ENCODE data around the gene FSHR.

FSHR gene

DNA sequence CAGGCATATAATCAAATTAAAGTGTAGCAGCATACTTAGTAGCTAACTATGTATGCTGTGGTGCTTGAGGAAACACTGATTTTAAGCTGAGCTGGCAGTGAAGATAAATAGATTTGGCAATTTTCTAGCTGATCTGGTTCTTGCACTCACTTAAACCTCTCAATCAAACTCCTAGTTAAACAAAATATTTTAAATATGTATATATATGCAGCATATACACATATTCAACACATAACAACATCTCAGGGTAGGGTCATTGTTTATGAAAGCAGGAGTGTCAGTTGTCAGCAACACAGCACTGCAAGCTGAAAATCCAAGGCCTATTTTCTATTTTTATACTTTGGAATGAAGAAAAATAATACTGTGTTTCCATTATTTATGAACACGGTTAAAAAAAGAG, 10.4 kb upstream of the FSHR start:
- POLR2A ChIA-PET: no interaction called here
- CTCF ChIA-PET: no interaction called here
- no peak for TF ChIP-seq ARNT (IDR thresholded peaks at IDR 0.05)
- TF ChIP-seq CTBP1 (IDR thresholded peaks at IDR 0.05; ENCODE audit: borderline replicate concordance): no peak
- no peak for TF ChIP-seq TARDBP (IDR thresholded peaks at IDR 0.05)
- no peak for TF ChIP-seq FOXK2 (IDR thresholded peaks at IDR 0.05)
- TF ChIP-seq FOXM1 (IDR thresholded peaks at IDR 0.05; ENCODE audit: borderline replicate concordance): no peak
- no peak for TF ChIP-seq HDGF (IDR thresholded peaks at IDR 0.05; ENCODE audit: borderline replicate concordance)
- no peak for TF ChIP-seq SP1 (IDR thresholded peaks at IDR 0.05)
- TF ChIP-seq, protein P1, sequence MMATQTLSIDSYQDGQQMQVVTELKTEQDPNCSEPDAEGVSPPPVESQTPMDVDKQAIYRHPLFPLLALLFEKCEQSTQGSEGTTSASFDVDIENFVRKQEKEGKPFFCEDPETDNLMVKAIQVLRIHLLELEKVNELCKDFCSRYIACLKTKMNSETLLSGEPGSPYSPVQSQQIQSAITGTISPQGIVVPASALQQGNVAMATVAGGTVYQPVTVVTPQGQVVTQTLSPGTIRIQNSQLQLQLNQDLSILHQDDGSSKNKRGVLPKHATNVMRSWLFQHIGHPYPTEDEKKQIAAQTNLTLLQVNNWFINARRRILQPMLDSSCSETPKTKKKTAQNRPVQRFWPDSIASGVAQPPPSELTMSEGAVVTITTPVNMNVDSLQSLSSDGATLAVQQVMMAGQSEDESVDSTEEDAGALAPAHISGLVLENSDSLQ (IDR thresholded peaks at IDR 0.05): no peak
- TF ChIP-seq FOXA1 (IDR thresholded peaks at IDR 0.05): no peak
- TF ChIP-seq SUZ12 (IDR thresholded peaks at IDR 0.05): no peak
- no peak for TF ChIP-seq L3MBTL2 (conservative IDR thresholded peaks at IDR 0.05)
- no peak for TF ChIP-seq BHLHE40 (IDR thresholded peaks at IDR 0.05; ENCODE audit: borderline replicate concordance)
- no peak for TF ChIP-seq ZNF384 (IDR thresholded peaks at IDR 0.05)
- no peak for TF ChIP-seq NFRKB (IDR thresholded peaks at IDR 0.05)
- no peak for TF ChIP-seq ELF4 (IDR thresholded peaks at IDR 0.05)
- TF ChIP-seq LEF1 (IDR thresholded peaks at IDR 0.05; ENCODE audit: borderline replicate concordance): no peak
- no peak for DNase-seq (ENCODE audit: extremely low spot score)

DNA sequence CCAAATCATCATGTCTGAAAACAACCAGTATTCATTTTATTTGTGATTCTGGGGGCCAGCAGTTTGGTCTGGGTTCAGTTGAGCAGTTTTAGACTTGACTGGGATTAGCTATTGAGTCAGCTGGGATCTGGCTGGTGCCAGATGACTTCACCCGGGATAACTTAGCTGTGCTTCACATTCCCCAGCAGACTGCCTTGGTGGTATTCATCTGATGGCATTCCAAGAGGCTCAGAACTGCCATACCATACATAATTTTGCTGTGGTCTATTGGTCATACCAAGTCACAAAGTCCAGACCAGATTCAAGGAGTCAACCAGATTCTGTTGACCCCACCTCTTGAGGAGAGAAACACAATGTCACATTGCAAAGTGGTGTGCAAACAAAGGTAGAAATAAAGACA, 7.8 kb upstream of the FSHR start:
- ChIA-PET POLR2A (no interaction called here), CTCF (no interaction called here)
- TF ChIP-seq NFRKB (IDR thresholded peaks at IDR 0.05): no peak
- TF ChIP-seq FOXK2 (IDR thresholded peaks at IDR 0.05): no peak
- no peak for TF ChIP-seq BHLHE40 (IDR thresholded peaks at IDR 0.05; ENCODE audit: borderline replicate concordance)
- no peak for TF ChIP-seq ARNT (IDR thresholded peaks at IDR 0.05)
- no peak for TF ChIP-seq ZNF384 (IDR thresholded peaks at IDR 0.05)
- TF ChIP-seq L3MBTL2 (conservative IDR thresholded peaks at IDR 0.05): no peak
- TF ChIP-seq SP1 (IDR thresholded peaks at IDR 0.05): no peak
- no peak for TF ChIP-seq TARDBP (IDR thresholded peaks at IDR 0.05)
- TF ChIP-seq ELF4 (IDR thresholded peaks at IDR 0.05): no peak
- no peak for TF ChIP-seq LEF1 (IDR thresholded peaks at IDR 0.05; ENCODE audit: borderline replicate concordance)
- DNase-seq (ENCODE audit: extremely low spot score): no peak

DNA sequence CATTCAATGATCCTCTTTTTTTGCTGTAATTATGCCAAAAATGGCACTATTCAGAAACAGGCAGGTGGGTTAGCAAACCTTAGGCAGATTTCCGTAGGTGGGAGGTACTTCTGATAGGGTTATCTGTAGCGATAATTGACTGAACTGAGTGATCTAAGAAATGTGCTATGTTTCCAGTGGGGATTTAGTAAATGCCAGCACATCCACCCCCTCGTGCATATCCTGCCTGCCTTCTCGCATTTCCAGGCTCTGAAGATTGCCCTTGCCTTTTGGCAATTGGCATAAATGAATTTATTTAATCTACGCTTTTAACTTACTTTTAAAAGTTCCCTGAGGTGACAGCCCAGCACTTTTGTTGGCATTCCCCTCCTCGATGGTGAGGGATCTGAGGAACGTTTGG, 576 bp upstream of the FSHR start:
- ChIA-PET POLR2A (no interaction called here), CTCF (no interaction called here)
- TF ChIP-seq ARNT (IDR thresholded peaks at IDR 0.05): no peak
- no peak for TF ChIP-seq TARDBP (IDR thresholded peaks at IDR 0.05)
- TF ChIP-seq HDGF (IDR thresholded peaks at IDR 0.05; ENCODE audit: borderline replicate concordance): no peak
- TF ChIP-seq LEF1 (IDR thresholded peaks at IDR 0.05; ENCODE audit: borderline replicate concordance): no peak
- no peak for TF ChIP-seq NFRKB (IDR thresholded peaks at IDR 0.05)
- no peak for TF ChIP-seq L3MBTL2 (conservative IDR thresholded peaks at IDR 0.05)
- TF ChIP-seq FOXK2 (IDR thresholded peaks at IDR 0.05): no peak
- TF ChIP-seq ZNF384 (IDR thresholded peaks at IDR 0.05): no peak
- TF ChIP-seq SP1 (IDR thresholded peaks at IDR 0.05): no peak
- no peak for TF ChIP-seq CTBP1 (IDR thresholded peaks at IDR 0.05; ENCODE audit: borderline replicate concordance)
- no peak for TF ChIP-seq SUZ12 (IDR thresholded peaks at IDR 0.05)
- no peak for DNase-seq (ENCODE audit: extremely low spot score)

DNA sequence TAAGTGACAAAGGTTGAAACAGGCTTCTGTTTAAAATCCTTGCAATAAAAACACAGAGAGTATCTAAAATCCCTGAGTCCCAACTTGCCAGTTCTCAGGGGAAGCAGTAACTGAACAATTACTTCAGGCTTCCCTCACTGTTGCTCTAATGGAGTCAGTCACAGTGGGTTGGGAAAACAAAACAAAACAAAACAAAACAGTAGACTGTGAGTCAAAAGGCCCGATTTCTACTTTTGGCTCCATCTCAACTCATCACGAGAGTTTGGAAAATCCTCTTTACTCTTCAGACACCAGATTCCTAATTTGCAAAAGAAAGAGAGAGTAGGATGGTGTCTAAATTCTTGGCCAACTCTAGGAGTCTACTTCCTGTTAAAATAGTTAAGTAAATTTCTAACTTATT, 1.1 kb downstream of the FSHR start:
- CTCF ChIA-PET: no interaction called here

DNA sequence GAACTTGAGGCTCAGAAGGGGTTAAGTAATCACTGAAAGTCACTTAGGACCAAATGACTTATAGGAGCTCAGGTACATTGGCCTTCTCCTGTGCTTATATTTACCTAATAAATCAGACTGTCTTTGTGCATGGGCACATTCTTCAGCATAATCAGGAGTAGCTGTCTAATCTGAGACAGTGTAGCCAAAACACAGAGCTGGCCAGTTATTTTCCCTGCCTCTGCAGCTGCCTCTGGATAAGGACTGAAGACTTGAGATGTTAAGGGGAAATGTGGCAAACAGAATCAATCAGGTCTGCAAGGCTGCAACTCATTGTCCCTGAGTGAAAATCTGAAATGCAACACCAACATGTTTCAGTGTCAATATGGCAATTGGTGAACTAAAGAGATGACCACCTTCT, 1.5 kb downstream of the FSHR start:
- no peak for DNase-seq (ENCODE audit: extremely low spot score)
- ChIA-PET CTCF (no interaction called here), POLR2A (no interaction called here)
- TF ChIP-seq FOXM1 (IDR thresholded peaks at IDR 0.05; ENCODE audit: borderline replicate concordance) (no peak), BHLHE40 (IDR thresholded peaks at IDR 0.05; ENCODE audit: borderline replicate concordance) (no peak), SUZ12 (IDR thresholded peaks at IDR 0.05) (no peak), FOXK2 (IDR thresholded peaks at IDR 0.05) (no peak), ELF4 (IDR thresholded peaks at IDR 0.05) (no peak), FOXA1 (IDR thresholded peaks at IDR 0.05) (no peak), SP1 (IDR thresholded peaks at IDR 0.05) (no peak), CTBP1 (IDR thresholded peaks at IDR 0.05; ENCODE audit: borderline replicate concordance) (no peak), L3MBTL2 (conservative IDR thresholded peaks at IDR 0.05) (no peak), LEF1 (IDR thresholded peaks at IDR 0.05; ENCODE audit: borderline replicate concordance) (no peak), TARDBP (IDR thresholded peaks at IDR 0.05) (no peak), HDGF (IDR thresholded peaks at IDR 0.05; ENCODE audit: borderline replicate concordance) (no peak), NFRKB (IDR thresholded peaks at IDR 0.05) (no peak), ARNT (IDR thresholded peaks at IDR 0.05) (no peak), ZNF384 (IDR thresholded peaks at IDR 0.05) (no peak)
- TF ChIP-seq, protein P1 (IDR thresholded peaks at IDR 0.05): no peak

More for the DNA sequence above, 1.1 kb downstream of the FSHR start:
- TF ChIP-seq FOXA1 (IDR thresholded peaks at IDR 0.05) (no peak), NFRKB (IDR thresholded peaks at IDR 0.05) (no peak), ARNT (IDR thresholded peaks at IDR 0.05) (no peak), FOXM1 (IDR thresholded peaks at IDR 0.05; ENCODE audit: borderline replicate concordance) (no peak), SP1 (IDR thresholded peaks at IDR 0.05) (no peak), LEF1 (IDR thresholded peaks at IDR 0.05; ENCODE audit: borderline replicate concordance) (no peak), L3MBTL2 (conservative IDR thresholded peaks at IDR 0.05) (no peak), ELF4 (IDR thresholded peaks at IDR 0.05) (no peak), BHLHE40 (IDR thresholded peaks at IDR 0.05; ENCODE audit: borderline replicate concordance) (no peak), TARDBP (IDR thresholded peaks at IDR 0.05) (no peak), SUZ12 (IDR thresholded peaks at IDR 0.05) (no peak), ZNF384 (IDR thresholded peaks at IDR 0.05) (no peak), FOXK2 (IDR thresholded peaks at IDR 0.05) (no peak), HDGF (IDR thresholded peaks at IDR 0.05; ENCODE audit: borderline replicate concordance) (no peak), CTBP1 (IDR thresholded peaks at IDR 0.05; ENCODE audit: borderline replicate concordance) (no peak)
- TF ChIP-seq, protein P1 (IDR thresholded peaks at IDR 0.05): no peak
- POLR2A ChIA-PET: no interaction called here
- no peak for DNase-seq (ENCODE audit: extremely low spot score)

DNA sequence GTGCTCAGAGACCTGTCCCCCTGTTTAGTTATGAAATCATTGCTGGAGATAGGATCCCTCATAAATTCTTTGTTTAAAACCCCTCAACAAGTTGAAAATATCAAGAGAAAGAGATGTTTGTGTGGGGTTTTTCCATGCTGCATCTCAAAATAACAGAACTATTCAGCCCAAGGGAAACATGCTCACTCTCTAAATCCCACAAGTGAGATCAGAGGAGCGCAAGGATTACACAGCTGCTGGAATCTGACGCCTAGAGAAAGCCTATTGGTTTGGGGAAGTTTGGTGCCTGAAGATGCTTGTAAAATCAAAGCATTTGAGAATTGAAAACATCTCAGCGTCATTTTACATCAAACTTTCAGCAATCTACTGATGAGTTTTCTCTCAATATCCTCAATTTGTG, 7.9 kb downstream of the FSHR start:
- CTCF ChIA-PET: no interaction called here
- DNase-seq (ENCODE audit: extremely low spot score): no peak
- no peak for TF ChIP-seq ELF4 (IDR thresholded peaks at IDR 0.05)
- TF ChIP-seq CTBP1 (IDR thresholded peaks at IDR 0.05; ENCODE audit: borderline replicate concordance): no peak
- POLR2A ChIA-PET: no interaction called here
